HEK293T (cell line): ENCODE results near the gene MBD3L2B.

Experiments
- FOXA1 ChIP-seq: fragments of 450-650 bp; IDR thresholded peaks from 2 replicates; pipeline ENCODE4 v1.6.1; 2016; ENCODE audit warnings: mild to moderate bottlenecking
- FOXM1 ChIP-seq: fragments of 450-650 bp; IDR thresholded peaks from 2 replicates; pipeline ENCODE4 v1.6.1; 2017; ENCODE audit warnings: mild to moderate bottlenecking, borderline replicate concordance
- HDGF ChIP-seq: fragments of 450-650 bp; IDR thresholded peaks from 2 replicates; pipeline ENCODE4 v1.6.1; 2017; ENCODE audit warnings: antibody characterized with exemption, borderline replicate concordance
- LEF1 ChIP-seq: fragments of 450-650 bp; IDR thresholded peaks from 2 replicates; pipeline ENCODE4 v1.6.1; 2017; ENCODE audit warnings: mild to moderate bottlenecking, borderline replicate concordance
- SP1 ChIP-seq: fragments of 450-650 bp; IDR thresholded peaks from 2 replicates; pipeline ENCODE4 v1.6.1; 2017
- TARDBP ChIP-seq: fragments of 450-650 bp; IDR thresholded peaks from 2 replicates; pipeline ENCODE4 v1.6.1; 2016
- ZNF384 ChIP-seq: fragments of 450-650 bp; IDR thresholded peaks from 2 replicates; pipeline ENCODE4 v1.6.1; 2016

GRCh38 chr19:7007859-7008258 is 13.4 kb downstream of the MBD3L2B start:
- TF ChIP-seq SP1 (no peak), FOXA1 (no peak), FOXM1 (no peak), TARDBP (no peak), HDGF (no peak), ZNF384 (no peak), LEF1 (no peak)
